ENCODE results near the gene DNAH10.

The DNAH10 gene

DNA sequence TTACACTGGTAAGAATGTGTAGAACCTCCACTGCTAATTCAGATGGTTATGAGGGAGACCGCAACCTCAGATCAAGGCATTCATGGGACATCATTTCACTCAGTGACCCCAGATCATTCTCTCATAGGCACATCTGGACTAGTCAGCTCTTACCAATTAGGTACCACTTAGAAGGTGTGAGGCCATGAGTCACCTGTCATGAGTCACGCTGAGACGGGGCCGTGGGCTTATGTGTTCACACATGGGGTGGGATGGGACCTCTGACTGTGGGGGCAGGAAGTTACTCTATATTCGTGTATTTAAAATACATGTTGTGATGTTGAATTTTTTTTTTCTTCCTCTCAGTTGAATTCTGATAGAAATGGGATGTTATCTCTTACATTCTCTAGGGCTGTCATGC is 154.6 kb downstream of the DNAH10 start:
- no peak for DNase-seq (ENCODE audit: low read depth)
- H3K4me3 ChIP-seq (ENCODE audit: low read depth, low read length): no peak overlapping the region

DNA sequence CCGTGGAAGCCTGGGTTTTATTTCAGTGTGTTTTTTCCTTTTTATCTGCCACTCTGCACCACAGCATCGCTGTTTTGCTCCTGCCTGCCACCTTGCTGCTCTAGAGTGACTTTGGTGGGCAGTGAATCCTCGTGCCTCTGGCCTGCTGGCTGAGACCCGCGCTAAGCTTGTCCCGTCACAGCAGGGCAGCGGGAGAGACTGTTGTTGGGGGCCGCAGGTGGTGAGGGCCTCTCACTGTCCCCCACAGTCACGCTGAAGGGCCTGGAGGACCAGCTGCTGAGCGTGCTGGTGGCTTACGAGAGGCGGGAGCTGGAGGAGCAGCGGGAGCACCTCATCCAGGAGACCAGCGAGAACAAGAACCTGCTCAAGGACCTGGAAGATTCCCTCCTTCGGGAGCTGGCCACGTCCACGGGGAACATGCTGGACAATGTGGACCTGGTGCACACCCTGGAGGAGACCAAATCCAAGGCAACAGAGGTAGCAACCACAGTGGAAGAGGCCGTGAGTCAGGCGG is 155.3 kb downstream of the DNAH10 start:
- no peak overlapping the region for H3K4me3 ChIP-seq (ENCODE audit: low read depth, low read length)
- DNase-seq (ENCODE audit: low read depth): no peak

DNA sequence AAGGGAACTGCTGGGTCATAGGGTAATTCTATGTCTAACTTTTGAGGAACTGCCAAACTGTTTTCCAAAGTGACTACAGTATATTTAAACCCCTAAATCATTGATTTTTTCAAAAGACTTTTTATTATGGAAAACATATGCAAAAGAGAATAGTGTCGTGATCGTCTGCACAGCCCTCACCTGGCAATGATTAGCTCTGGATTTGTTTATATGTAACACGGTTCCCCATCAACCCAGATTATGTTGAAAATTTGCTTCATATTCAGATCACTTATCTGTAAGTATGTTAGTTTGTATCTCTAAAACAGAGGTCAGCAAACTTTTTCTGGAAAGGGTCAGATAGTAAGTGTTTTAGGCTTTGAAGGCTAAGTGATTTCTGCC is 157.9 kb downstream of the DNAH10 start:
- no peak for DNase-seq (ENCODE audit: low read depth)
- no peak overlapping the region for H3K4me3 ChIP-seq (ENCODE audit: low read depth, low read length)

DNA sequence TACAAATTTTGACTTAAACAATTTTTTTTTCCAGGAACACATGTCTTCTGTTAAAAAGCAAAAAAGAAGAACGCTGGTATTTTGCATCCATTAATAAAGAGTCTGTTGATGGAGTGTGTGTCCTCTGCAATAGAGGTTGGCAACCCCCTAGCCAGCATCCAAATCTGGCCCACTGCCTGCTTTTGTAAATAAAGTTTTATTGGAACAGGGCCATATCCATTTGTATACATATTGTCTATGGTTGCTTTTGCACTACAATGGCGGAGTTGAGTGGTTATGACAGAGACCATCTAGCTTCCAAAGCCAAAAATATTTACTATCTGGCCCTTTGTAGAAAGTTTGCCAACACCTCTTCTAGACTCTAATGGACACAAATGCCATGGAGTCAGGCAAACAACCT is 160.9 kb downstream of the DNAH10 start:
- no peak for DNase-seq (ENCODE audit: low read depth)
- H3K4me3 ChIP-seq (ENCODE audit: low read depth, low read length): no peak overlapping the region

DNA sequence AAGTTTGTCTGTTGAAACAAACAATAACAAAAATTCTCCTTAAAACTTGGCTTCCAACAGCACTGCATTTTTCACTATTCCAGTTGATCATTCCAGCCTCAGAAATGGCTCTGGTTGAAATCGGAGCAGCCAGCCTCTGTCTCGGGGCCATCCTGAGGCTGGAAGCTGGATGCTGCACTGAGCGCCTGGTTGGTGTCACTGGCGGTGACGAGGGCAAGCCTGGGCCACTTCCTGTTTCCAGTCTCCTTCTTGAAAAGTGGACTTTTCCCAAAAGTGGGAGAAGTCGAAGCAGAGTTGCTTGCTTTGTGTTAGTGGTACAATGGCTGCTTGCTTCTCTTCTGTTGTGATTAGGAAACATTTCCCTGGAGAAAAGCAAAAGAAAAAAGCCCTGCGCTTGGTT is 161.8 kb downstream of the DNAH10 start:
- H3K4me3 ChIP-seq (ENCODE audit: low read depth, low read length): no peak overlapping the region
- DNase-seq (ENCODE audit: low read depth): no peak

DNA sequence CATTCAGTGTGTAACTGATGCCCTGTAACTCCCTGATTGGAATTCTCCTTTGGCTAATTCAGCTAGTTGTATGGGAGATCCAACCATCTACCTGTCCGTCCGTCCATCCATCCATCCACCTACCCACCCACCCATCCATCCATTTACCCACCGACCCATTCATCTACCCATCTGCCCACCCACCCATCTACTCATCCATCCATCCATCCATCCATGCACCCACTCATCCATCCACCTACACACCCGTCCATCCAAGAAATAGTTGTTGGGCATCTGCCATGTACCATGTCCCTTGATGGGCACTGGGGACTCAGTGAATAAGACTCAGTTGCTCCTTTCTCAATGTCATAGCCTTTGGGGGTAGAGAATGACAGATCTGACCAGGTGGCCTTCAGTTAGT is 162.4 kb downstream of the DNAH10 start:
- no peak overlapping the region for H3K4me3 ChIP-seq (ENCODE audit: low read depth, low read length)
- no peak for DNase-seq (ENCODE audit: low read depth)

DNA sequence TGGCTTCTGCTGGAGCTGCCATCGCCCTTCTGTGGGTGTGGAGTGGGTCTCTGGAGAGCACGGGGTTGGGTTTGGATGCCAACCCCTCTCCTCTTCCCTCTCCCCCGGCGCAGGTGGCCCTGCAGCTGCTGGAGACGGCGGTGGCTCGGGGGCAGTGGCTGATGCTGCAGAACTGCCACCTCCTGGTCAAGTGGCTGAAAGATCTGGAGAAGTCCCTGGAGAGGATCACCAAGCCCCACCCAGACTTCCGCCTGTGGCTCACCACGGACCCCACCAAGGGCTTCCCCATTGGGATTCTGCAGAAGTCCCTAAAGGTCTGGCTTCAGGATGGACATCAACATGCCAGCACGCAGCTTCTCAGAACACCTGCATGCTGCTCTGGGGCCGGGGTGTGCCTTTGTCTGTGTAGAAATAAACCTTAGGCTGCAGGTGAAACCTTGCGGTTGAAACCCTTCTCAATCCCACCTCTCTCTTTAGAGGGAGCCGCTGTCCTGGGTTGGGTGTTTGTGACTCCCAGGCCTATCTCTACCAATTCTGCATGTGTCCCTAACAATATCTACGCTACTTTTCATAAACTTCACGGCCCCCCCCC is 166.3 kb downstream of the DNAH10 start:
- no peak overlapping the region for H3K4me3 ChIP-seq (ENCODE audit: low read depth, low read length)
- DNase-seq (ENCODE audit: low read depth): no peak

DNA sequence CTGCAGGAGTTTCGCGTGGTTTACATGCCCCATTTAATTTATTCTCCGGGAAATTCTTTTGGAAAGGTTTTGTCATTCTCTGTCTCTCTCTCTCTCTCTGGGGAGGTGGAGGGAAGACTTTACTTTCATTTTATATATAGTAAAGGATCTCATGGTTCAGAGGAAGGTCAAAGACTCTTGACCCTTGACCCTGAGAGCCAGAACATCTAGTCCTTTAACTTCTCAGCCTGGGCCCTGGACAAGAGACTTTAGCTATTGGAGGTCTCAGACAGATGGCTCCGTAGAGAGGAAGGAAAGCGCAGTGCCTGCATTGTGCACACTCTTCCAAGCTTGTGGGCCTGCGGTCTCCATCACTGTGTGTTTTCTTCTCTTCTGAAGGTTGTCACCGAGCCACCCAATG is 166.8 kb downstream of the DNAH10 start:
- no peak overlapping the region for H3K4me3 ChIP-seq (ENCODE audit: low read depth, low read length)
- no peak for DNase-seq (ENCODE audit: low read depth)

DNA sequence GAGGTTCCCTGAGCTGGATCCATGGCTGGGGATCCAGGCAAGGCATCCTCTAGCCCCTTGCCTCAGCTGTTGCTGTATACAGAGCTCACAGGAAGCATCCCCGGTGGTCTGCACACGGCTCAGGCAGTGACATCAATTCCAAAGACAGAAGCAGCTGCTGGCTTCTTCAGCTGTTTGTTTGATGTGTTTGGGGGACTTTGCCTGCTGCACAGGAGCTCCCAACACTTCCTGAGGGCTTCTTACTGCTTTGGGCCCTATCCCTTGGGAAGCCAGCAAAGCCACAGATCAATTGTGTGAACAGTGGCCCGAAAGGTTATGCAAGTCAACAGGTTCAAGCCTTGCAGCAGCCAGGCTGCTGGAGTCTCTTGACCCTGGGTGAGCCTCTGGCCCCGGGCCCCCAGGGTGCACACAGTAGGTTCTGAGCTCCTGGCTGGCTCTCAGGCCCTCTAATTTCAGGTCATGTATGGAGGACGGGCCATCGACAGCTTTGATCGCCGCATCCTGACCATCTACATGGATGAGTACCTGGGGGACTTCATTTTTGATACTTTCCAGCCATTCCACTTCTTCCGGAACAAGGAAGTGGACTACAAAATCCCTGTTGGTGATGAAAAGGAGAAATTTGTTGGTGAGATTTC is 168.0 kb downstream of the DNAH10 start:
- H3K4me3 ChIP-seq (ENCODE audit: low read depth, low read length): no peak overlapping the region
- no peak for DNase-seq (ENCODE audit: low read depth)

DNA sequence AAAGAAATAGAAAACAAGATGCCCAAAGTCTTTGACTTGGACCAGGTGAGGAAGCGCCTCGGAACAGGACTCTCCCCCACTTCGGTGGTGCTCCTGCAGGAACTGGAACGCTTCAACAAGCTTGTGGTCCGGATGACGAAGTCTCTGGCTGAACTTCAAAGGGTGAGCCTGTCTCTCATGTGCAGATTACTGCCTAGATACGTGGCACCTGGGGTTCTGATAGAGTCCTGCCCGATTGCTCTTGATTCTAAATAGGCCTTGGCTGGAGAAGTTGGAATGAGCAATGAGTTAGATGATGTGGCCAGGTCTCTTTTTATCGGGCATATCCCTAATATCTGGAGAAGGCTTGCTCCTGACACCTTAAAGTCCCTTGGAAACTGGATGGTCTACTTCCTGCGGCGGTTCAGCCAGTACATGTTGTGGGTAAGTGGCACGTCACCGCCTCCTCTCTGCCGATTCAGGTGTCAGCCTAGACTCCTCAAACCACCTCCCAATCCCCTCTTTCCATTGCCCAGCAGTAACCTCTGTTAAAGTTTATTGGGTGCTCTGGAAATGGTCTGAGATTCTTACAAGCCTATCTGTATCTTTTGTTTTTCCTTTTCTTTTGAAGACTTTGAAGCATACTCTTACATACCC is 169.7 kb downstream of the DNAH10 start:
- H3K4me3 ChIP-seq (ENCODE audit: low read depth, low read length): no peak overlapping the region
- no peak for DNase-seq (ENCODE audit: low read depth)

DNA sequence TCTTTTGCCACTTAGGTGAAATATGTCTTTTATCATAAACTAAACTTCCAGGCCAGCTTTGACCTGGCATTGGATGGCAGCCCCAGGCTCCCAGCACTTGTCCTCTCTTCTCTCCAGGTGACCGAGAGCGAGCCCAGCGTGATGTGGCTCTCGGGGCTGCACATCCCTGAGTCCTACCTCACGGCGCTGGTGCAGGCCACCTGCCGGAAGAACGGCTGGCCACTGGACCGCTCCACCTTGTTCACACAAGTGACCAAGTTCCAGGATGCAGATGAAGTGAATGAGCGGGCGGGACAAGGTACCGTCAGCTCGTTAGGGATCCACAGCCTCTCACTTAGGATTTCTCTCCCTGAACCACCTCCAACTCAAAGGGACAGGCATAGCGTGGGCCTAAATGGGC is 171.1 kb downstream of the DNAH10 start:
- H3K4me3 ChIP-seq (ENCODE audit: low read depth, low read length): no peak overlapping the region
- DNase-seq (ENCODE audit: low read depth): no peak

DNA sequence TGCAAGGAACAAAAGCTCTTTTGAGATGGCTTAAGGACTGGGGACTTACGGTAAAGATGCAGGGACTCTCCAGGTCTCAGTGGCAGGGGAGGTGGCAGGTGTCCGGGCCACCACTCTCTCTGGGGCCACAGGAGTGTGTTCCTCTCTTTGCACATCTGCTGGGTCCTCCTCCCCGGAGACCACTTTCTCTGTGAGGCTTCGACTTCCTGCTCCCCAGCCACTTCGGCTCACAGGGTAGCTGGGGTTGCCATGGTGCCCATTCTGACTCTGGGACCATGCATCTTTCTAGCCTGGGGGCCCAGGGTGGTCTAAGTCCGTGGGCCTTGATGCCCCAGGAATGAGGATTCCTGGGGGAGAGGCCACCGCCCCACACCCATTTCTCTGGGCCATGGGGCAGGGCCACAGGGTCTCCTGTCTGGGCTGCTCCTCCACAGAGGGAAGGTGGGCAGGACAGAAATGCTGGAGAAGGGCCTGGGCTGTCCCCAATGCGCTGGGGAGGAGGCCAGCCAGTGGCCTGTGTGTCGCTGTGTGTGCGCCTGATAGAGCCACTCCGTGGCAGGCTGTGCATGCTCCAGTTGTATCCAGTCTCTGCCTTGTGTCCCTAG is 172.0 kb downstream of the DNAH10 start:
- DNase-seq (ENCODE audit: low read depth): no peak
- H3K4me3 ChIP-seq (ENCODE audit: low read depth, low read length): no peak overlapping the region

DNA sequence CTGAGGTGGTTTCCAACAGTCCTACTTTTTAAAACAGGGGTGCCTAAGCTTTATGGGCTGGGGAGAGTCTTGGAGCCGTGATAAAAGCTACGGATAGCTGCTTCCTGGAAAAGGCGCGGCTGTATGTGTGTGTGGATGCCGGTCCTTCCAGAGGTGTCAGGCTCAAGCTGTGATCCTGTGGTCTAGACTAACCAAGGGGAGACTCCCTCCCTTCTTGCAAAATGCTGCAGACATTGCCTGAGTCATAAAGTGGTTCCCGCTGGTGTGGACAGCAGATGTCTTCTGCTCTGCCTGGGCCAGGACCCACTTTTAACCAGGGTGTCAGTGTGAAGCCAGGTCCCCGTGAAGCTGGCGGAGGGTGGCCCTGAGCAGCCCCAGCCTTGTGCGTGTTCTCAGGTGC is 172.7 kb downstream of the DNAH10 start:
- no peak for DNase-seq (ENCODE audit: low read depth)

DNA sequence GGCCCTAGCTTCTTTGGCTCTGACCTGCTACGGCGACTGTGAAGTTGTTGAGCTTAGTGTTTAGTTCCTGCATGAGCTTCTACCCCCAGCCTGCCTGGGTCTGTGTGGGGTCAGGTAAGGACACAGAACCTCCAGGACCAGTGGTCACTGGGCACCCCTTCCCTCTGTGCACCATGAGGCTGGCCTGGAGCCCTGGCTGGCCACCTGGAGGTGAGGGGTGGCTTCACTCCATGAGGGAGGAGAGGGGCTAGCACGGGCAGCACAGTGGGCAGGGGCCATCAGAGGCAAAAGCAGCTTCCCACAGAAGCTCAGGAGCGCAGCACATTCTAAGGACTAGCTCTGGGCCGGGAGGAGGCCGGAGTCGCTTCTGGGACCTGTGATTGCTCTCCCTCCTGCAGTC is 173.9 kb downstream of the DNAH10 start:
- no peak for DNase-seq (ENCODE audit: low read depth)
- no peak overlapping the region for H3K4me3 ChIP-seq (ENCODE audit: low read depth, low read length)

More for the DNA sequence above, 172.7 kb downstream of the DNAH10 start:
- H3K4me3 ChIP-seq (ENCODE audit: low read depth, low read length): no peak overlapping the region

DNA sequence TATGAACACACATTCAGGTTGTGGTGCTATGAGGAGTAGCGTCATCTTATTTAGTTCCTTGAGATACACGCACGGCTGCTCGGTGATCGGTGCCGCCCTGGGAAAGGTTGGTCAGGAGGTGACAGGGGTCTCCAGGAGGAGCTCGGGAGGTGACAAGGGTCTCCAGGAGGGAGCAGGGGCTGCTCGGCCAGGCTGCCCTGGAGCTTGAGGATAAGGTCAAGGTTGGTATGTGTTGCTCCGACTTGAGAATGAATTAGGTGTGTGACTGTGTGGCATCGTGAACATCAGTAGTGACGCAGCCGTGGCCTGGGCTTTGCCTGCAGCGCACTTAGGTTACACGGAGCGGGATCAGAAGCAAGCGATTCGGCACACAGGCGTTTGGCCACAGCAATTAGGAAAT is 174.4 kb downstream of the DNAH10 start:
- H3K4me3 ChIP-seq (ENCODE audit: low read depth, low read length): no peak overlapping the region
- DNase-seq (ENCODE audit: low read depth): no peak

DNA sequence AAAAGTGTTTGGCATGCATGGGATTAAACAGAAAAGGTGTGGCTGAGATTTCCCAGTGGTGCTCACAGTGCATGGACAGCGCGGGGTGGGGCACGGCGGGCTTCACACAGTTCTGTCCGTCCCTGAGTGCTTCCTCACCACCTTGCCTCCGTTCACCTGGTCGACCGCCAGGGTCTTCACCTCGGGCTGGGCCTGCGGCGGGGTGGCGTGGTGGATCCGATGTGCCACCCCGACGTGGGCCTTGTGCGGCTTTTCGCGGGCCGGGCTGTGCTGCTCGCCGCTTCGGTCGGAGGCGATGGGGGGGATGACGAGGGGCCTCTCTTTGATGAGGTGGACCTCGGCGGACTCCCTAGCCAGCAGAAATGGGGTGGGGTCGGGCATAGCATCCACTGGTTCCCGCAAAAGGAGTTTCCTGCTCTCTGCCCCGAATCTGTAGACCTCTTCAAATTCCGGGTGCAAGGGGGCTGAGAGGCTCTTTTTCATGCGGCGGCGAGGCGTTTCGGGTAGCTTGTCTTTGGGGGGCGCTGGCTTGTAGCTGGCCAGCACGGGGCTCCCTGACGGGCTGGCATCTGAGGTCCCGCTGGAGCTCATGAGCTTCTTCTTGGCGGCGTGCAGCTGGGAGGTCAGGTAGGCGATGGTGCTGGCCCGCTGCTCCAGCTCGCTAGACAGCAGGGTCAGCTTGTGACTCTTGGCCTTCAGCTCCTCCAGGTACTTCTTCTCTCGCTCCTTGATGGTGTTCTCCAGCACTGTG is 175.0 kb downstream of the DNAH10 start:
- no peak overlapping the region for H3K4me3 ChIP-seq (ENCODE audit: low read depth, low read length)
- DNase-seq (ENCODE audit: low read depth): no peak

DNA sequence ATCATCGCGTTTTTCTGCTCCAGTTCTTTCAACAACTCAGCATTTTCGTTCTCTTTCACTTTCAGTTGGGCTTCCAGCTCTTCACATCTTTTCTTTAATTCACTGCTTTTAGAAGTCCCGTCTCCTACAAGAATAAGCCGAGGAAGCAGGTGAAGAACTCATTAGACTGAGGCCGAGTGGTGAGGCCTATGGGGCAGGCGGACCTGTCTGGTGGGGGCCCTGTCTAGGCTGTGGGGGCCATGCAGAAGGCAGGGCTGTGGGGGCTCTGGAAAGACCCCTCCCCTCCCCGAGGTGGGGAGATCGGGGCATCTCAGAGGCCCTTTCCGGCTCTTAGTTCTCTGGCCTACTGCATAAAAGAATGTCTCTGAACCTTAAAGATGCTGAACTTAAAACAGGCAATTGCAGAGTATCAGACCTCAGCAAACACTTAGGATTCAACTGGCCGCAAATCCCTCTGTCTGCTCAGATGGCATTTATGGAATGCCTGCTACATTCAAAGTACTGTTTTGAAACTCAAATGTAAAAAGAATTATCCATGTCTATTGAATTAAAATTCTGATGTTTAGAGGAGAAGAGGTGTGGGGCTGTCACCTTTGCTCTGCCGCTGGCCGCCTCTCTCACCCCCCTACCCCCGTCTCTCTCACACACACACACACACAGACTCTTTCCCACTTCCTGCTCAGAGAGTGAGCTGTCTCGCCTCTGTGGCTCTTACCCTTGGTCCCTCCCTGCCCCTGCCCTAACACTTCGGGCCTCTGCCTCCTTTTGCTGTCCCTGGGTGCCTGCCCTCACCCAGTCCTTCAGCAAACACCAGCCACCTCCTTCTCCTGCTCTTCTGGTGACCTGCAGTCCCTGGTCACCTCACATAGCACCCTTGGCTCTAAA is 175.8 kb downstream of the DNAH10 start:
- DNase-seq (ENCODE audit: low read depth): no peak
- no peak overlapping the region for H3K4me3 ChIP-seq (ENCODE audit: low read depth, low read length)

DNA sequence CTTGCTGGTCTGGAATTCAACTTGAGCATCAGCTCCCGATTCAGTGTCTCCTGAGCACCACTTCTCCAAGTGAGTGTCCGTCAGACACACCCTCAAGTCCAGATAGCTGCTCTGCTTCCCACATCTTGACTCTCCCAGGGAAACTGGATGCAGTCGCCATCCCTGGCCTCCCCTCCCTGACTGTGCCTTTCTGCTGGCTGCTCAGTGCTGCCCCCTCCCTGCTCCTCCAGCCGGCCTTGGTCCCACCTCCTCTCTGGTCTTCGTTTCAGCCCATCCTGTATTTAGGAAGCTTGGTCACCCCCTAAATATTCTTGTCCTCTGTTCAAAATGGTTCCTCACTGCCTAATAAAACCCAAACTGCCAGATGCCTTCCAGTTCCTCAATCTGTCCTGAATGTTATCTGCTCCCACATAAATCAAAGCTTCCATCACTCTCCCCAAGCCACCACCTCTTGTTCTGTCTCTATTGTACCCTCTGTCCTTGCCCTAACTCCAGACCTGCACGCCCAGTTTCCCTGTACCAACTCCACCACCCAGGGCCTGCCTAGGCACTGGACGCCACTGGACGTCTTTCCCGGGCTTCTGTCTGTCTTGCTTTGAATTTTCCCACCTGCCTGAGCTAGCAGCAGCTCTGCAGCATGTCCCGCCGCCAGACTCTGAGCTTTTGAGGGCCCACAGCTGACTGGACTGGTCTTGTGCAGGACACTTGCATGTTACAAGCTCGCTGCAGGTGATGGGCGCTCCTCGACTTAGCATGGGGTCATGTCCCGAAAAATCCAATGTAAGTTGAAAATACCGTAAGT is 176.8 kb downstream of the DNAH10 start:
- DNase-seq (ENCODE audit: low read depth): no peak
- no peak overlapping the region for H3K4me3 ChIP-seq (ENCODE audit: low read depth, low read length)
